Activated T-cell treated with anti-CD3 and anti-CD28 coated beads, Interleukin-2, amount 50 U/mL, for 24 hours (primary cell): Measurements from ENCODE around the gene RDH8.

Experiments
- DNase-seq: peaks from one replicate; pipeline ENCODE4 v3.0.0-alpha.2; 2020
- H3K27ac Mint-ChIP-seq: 2 replicates; pipeline ENCODE4 v1.8.0; 2020; ENCODE audit warnings: mild to moderate bottlenecking, mixed read lengths
- H3K27me3 Mint-ChIP-seq: 2 replicates; pipeline ENCODE4 v1.8.0; 2020; ENCODE audit warnings: mixed read lengths
- H3K36me3 Mint-ChIP-seq: 2 replicates; pipeline ENCODE4 v1.8.0; 2020; ENCODE audit warnings: low read depth, mixed read lengths
- H3K4me1 Mint-ChIP-seq: 2 replicates; pipeline ENCODE4 v1.8.0; 2020; ENCODE audit warnings: low read depth, mixed read lengths
- H3K4me3 Mint-ChIP-seq: 2 replicates; pipeline ENCODE4 v1.8.0; 2020; ENCODE audit warnings: mild to moderate bottlenecking, moderate library complexity, mixed read lengths
- H3K9me3 Mint-ChIP-seq: 2 replicates; pipeline ENCODE4 v1.8.0; 2020; ENCODE audit warnings: mixed read lengths

Gene RDH8

GRCh38 chr19:10037809-10038208 is 24.5 kb downstream of the RDH8 start:
- Mint-ChIP-seq H3K27ac (no peak overlapping the region), H3K4me1 (no peaks in the 10 kb centered on the region), H3K4me3 (no peak overlapping the region), H3K36me3 (no peaks in the 10 kb centered on the region), H3K9me3 (no peaks in the 10 kb centered on the region), H3K27me3 (peaks cover 31% of the 10 kb centered on the region)
- no peak for DNase-seq

GRCh38 chr19:10043286-10043927 is 30.1 kb downstream of the RDH8 start:
- no peak overlapping the region for H3K4me3 Mint-ChIP-seq
- peaks cover 9% of the 10 kb centered on the region for H3K9me3 Mint-ChIP-seq
- peaks cover 48% of the 10 kb centered on the region for H3K27me3 Mint-ChIP-seq
- H3K4me1 Mint-ChIP-seq, result no peaks in the 10 kb centered on the region
- no peaks in the 10 kb centered on the region for H3K36me3 Mint-ChIP-seq
- no peak for DNase-seq
- H3K27ac Mint-ChIP-seq, result no peak overlapping the region

- no peak for DNase-seq
- H3K4me1 Mint-ChIP-seq, result no peaks in the 10 kb centered on the region
- peaks cover 9% of the 10 kb centered on the region for H3K9me3 Mint-ChIP-seq
- no peaks in the 10 kb centered on the region for H3K36me3 Mint-ChIP-seq
- no peak overlapping the region for H3K4me3 Mint-ChIP-seq
- no peak overlapping the region for H3K27ac Mint-ChIP-seq
- H3K27me3 Mint-ChIP-seq, result peaks cover 40% of the 10 kb centered on the region
Measured at GRCh38 chr19:10044390-10044789, 31.1 kb downstream of the RDH8 start.

- Mint-ChIP-seq H3K9me3 (peaks cover 9% of the 10 kb centered on the region), H3K36me3 (no peaks in the 10 kb centered on the region), H3K4me1 (no peaks in the 10 kb centered on the region), H3K4me3 (no peak overlapping the region), H3K27me3 (peaks cover 40% of the 10 kb centered on the region), H3K27ac (no peak overlapping the region)
- no peak for DNase-seq
Measured at GRCh38 chr19:10045371-10045770, 32.1 kb downstream of the RDH8 start.

GRCh38 chr19:10049626-10050025 is 36.3 kb downstream of the RDH8 start:
- H3K27ac Mint-ChIP-seq, result no peak overlapping the region
- H3K4me3 Mint-ChIP-seq, result no peak overlapping the region
- peaks cover 17% of the 10 kb centered on the region for H3K27me3 Mint-ChIP-seq
- H3K36me3 Mint-ChIP-seq, result no peaks in the 10 kb centered on the region
- no peaks in the 10 kb centered on the region for H3K9me3 Mint-ChIP-seq
- no peaks in the 10 kb centered on the region for H3K4me1 Mint-ChIP-seq
- DNase-seq, result no peak

GRCh38 chr19:10052602-10053360 is 39.5 kb downstream of the RDH8 start:
- no peak for DNase-seq
- no peak overlapping the region for H3K27ac Mint-ChIP-seq
- H3K4me1 Mint-ChIP-seq, result no peaks in the 10 kb centered on the region

GRCh38 chr19:10061717-10062310 is 48.5 kb downstream of the RDH8 start:
- DNase-seq, result no peak
- Mint-ChIP-seq H3K4me3 (no peak overlapping the region), H3K27me3 (peaks cover 16% of the 10 kb centered on the region), H3K9me3 (no peaks in the 10 kb centered on the region), H3K36me3 (no peaks in the 10 kb centered on the region), H3K4me1 (no peaks in the 10 kb centered on the region), H3K27ac (no peak overlapping the region)

More at GRCh38 chr19:10052602-10053360, 39.5 kb downstream of the RDH8 start:
- Mint-ChIP-seq H3K4me3 (no peak overlapping the region), H3K27me3 (no peaks in the 10 kb centered on the region), H3K36me3 (no peaks in the 10 kb centered on the region), H3K9me3 (no peaks in the 10 kb centered on the region)

- Mint-ChIP-seq H3K27ac (no peak overlapping the region), H3K9me3 (no peaks in the 10 kb centered on the region), H3K4me3 (no peak overlapping the region), H3K4me1 (peaks cover 7% of the 10 kb centered on the region), H3K36me3 (no peaks in the 10 kb centered on the region), H3K27me3 (peaks cover under 1% of the 10 kb centered on the region)
- DNase-seq, result no peak
Measured at GRCh38 chr19:10068205-10068604, 54.9 kb downstream of the RDH8 start.

GRCh38 chr19:10069046-10069445 is 55.8 kb downstream of the RDH8 start:
- DNase-seq, result no peak
- Mint-ChIP-seq H3K4me3 (no peak overlapping the region), H3K36me3 (no peaks in the 10 kb centered on the region), H3K9me3 (no peaks in the 10 kb centered on the region), H3K27ac (no peak overlapping the region), H3K4me1 (peaks cover 7% of the 10 kb centered on the region), H3K27me3 (no peaks in the 10 kb centered on the region)

- H3K4me3 Mint-ChIP-seq, result no peak overlapping the region
- H3K27me3 Mint-ChIP-seq, result no peaks in the 10 kb centered on the region
- DNase-seq, result no peak
- no peaks in the 10 kb centered on the region for H3K9me3 Mint-ChIP-seq
- no peak overlapping the region for H3K27ac Mint-ChIP-seq
- peaks cover 7% of the 10 kb centered on the region for H3K4me1 Mint-ChIP-seq
- H3K36me3 Mint-ChIP-seq, result no peaks in the 10 kb centered on the region
Measured at GRCh38 chr19:10070730-10071446, 57.6 kb downstream of the RDH8 start.
